ENCODE data around the gene FAM117A. TPM values are rescaled to one million over a fixed set of nuclear protein-coding genes. Genes with fewer than 3 reads are reported as not detected.

Gene FAM117A
- total and polyA plus RNA-seq, 2 of the 8 experiments (the other 6 are each of a cell fraction or from before 2014, with no cell fraction given), result 28.4 to 45.7 TPM

DNA sequence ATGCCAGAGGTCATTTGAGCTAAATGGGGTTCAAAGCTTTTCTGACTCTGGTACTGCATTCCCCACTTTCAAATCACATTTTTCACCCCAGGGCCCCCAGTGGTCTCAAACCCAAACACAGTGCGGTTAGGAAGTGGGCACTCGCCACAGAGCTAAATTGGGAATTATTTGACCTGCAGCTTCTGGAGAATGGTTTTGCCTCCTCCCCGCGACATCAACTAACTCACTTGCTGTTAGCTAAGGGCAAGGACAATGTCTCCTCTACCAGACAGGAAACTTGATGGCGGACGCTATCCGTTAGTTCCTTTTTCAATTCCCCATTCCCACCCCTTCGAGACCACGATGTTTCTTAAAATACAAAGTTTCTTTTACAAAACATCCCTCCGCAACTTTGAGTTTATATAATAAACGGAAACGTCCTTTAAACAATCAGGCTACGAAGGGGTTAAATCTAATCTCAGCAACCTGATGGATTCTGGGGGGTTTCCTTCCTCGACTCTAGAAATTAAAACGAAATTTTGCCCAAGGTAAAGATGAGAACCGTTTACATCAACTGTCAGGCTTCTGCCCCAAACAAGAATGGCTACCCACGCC is 24.1 kb upstream of the FAM117A start (continued):
- TF ChIP-seq CHD7 (IDR thresholded peaks at IDR 0.05; ENCODE audit: insufficient replicate concordance, low read length) (peak; percentile 37), SP4 (IDR thresholded peaks at IDR 0.05; ENCODE audit: low read length) (no peak), GABPA (IDR thresholded peaks at IDR 0.05; ENCODE audit: borderline replicate concordance, insufficient read depth, low read length) (no peak), EGR1 (IDR thresholded peaks at IDR 0.05; ENCODE audit: borderline replicate concordance, low read depth, low read length) (no peak), EP300 (IDR thresholded peaks at IDR 0.05; ENCODE audit: borderline replicate concordance in 1 of 2, low read depth in 2 of 2, low read length in 2 of 2) (no peak), ASH2L (IDR thresholded peaks at IDR 0.05; ENCODE audit: low read length) (peak; percentile 57), MAFK (IDR thresholded peaks at IDR 0.05; ENCODE audit: low read depth, low read length) (no peak)
- TF ChIP-seq, protein P1, sequence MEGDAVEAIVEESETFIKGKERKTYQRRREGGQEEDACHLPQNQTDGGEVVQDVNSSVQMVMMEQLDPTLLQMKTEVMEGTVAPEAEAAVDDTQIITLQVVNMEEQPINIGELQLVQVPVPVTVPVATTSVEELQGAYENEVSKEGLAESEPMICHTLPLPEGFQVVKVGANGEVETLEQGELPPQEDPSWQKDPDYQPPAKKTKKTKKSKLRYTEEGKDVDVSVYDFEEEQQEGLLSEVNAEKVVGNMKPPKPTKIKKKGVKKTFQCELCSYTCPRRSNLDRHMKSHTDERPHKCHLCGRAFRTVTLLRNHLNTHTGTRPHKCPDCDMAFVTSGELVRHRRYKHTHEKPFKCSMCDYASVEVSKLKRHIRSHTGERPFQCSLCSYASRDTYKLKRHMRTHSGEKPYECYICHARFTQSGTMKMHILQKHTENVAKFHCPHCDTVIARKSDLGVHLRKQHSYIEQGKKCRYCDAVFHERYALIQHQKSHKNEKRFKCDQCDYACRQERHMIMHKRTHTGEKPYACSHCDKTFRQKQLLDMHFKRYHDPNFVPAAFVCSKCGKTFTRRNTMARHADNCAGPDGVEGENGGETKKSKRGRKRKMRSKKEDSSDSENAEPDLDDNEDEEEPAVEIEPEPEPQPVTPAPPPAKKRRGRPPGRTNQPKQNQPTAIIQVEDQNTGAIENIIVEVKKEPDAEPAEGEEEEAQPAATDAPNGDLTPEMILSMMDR (IDR thresholded peaks at IDR 0.05; ENCODE audit: control extremely low read depth in 1 of 3, insufficient read depth in 1 of 3, low read depth in 1 of 3, low read length in 3 of 3), result no peak

Data from H1 (cell line).